Neural cell (in vitro differentiated cells): Measurements from ENCODE around the gene ERBB4. TPM values are rescaled to one million over a fixed set of nuclear protein-coding genes. Genes with fewer than 3 reads are reported as not detected.

Source experiments
- H2AFZ ChIP-seq: fragments of 200-600, 300-800 bp; sonication (generic), shearing (Covaris generic); 2 replicates; pipeline ENCODE4 v1.6.0; 2014; ENCODE audit warnings: low read depth, mild to moderate bottlenecking, antibody characterized with exemption, low read length, moderate library complexity
- H3F3A ChIP-seq: fragments of 200-600 bp; shearing (Covaris generic); 2 replicates; pipeline ENCODE4 v1.6.1; 2016; ENCODE audit warnings: mild to moderate bottlenecking, moderate library complexity, mixed read lengths, antibody characterized with exemption, low read length; ENCODE audit not compliant: insufficient read depth, poor library complexity, severe bottlenecking
- H3K27ac ChIP-seq: fragments of 200-600, 300-800 bp; sonication (generic), shearing (Covaris generic); 2 replicates; pipeline ENCODE4 v1.5.1; 2014; ENCODE audit warnings: mild to moderate bottlenecking, low read length, moderate library complexity
- H3K27me3 ChIP-seq: fragments of 300-800, 200-600 bp; sonication (generic), shearing (Covaris generic); 2 replicates; pipeline ENCODE4 v1.6.0; 2014; ENCODE audit warnings: mild to moderate bottlenecking, low read depth, low read length, moderate library complexity; ENCODE audit not compliant: insufficient read depth
- H3K36me3 ChIP-seq: fragments of 300-800, 200-600 bp; sonication (generic), shearing (Covaris generic); 2 replicates; pipeline ENCODE4 v1.5.1; 2014; ENCODE audit warnings: mild to moderate bottlenecking, antibody characterized with exemption, low read length, moderate library complexity; ENCODE audit not compliant: insufficient read depth
- H3K4me2 ChIP-seq: fragments of 300-800, 200-600 bp; sonication (generic), shearing (Covaris generic); 2 replicates; pipeline ENCODE4 v1.6.0; 2014; ENCODE audit warnings: mild to moderate bottlenecking, low read length
- H3K4me3 ChIP-seq: fragments of 300-800, 200-600 bp; sonication (generic), shearing (Covaris generic); 2 replicates; pipeline ENCODE4 v1.5.1; 2014; ENCODE audit warnings: mild to moderate bottlenecking, low read length, moderate library complexity
- H3K79me2 ChIP-seq: fragments of 200-600 bp; shearing (Covaris generic); replicated peaks from 2 replicates; pipeline ENCODE4 v1.6.0; 2014; ENCODE audit warnings: mild to moderate bottlenecking, low read length, moderate library complexity; ENCODE audit not compliant: insufficient read depth
- H3K9ac ChIP-seq: fragments of 300-800, 200-600 bp; sonication (generic), shearing (Covaris generic); 2 replicates; pipeline ENCODE4 v1.6.1; 2016; ENCODE audit warnings: mild to moderate bottlenecking, low read length, mixed read lengths
- H3K9me2 ChIP-seq: fragments of 200-600 bp; shearing (Covaris generic); 2 replicates; pipeline ENCODE4 v1.6.1; 2016; ENCODE audit warnings: mild to moderate bottlenecking, low read length, mixed read lengths; ENCODE audit not compliant: insufficient read depth
- H3K9me3 ChIP-seq: fragments of 200-600, 300-800 bp; sonication (generic), shearing (Covaris generic); 2 replicates; pipeline ENCODE4 v1.6.1; 2016; ENCODE audit warnings: mild to moderate bottlenecking, mixed run types, low read length, moderate library complexity, mixed read lengths
- H4K20me1 ChIP-seq: fragments of 200-600 bp; shearing (Covaris generic); 2 replicates; pipeline ENCODE4 v1.6.1; 2016; ENCODE audit warnings: mild to moderate bottlenecking, mixed run types; ENCODE audit not compliant: insufficient read depth
- EP300 ChIP-seq: fragments of 450-650 bp; conservative IDR thresholded peaks from 2 replicates; pipeline ENCODE4 v1.6.1; 2014; ENCODE audit warnings: antibody characterized with exemption, mild to moderate bottlenecking, moderate library complexity; ENCODE audit not compliant: poor library complexity, severe bottlenecking
- EZH2 ChIP-seq: fragments of 200-600, 300-800 bp; shearing (Covaris generic), sonication (generic); IDR thresholded peaks from 2 replicates; pipeline ENCODE4 v1.6.1; 2014; ENCODE audit warnings: antibody characterized with exemption, low read length, borderline replicate concordance, mild to moderate bottlenecking; ENCODE audit not compliant: insufficient read depth, poor library complexity, severe bottlenecking
- MXI1 ChIP-seq: fragments of 450-650 bp; conservative IDR thresholded peaks from 2 replicates; pipeline ENCODE4 v1.6.1; 2014; ENCODE audit warnings: antibody characterized with exemption, mild to moderate bottlenecking; ENCODE audit not compliant: poor library complexity, severe bottlenecking
- POLR2AphosphoS5 ChIP-seq: IDR thresholded peaks from 2 replicates; pipeline ENCODE4 v1.6.1; 2012
- RAD21 ChIP-seq: fragments of 450-650 bp; conservative IDR thresholded peaks from 2 replicates; pipeline ENCODE4 v1.6.1; 2014; ENCODE audit warnings: antibody characterized with exemption, mild to moderate bottlenecking, moderate library complexity
- SMC3 ChIP-seq: fragments of 450-650 bp; conservative IDR thresholded peaks from 2 replicates; pipeline ENCODE4 v1.6.1; 2014; ENCODE audit warnings: antibody characterized with exemption, mild to moderate bottlenecking, moderate library complexity; ENCODE audit not compliant: poor library complexity
- TAF1 ChIP-seq: IDR thresholded peaks from 2 replicates; pipeline ENCODE4 v1.6.1; 2012; ENCODE audit warnings: low read depth
- polyA plus RNA-seq: library from polyadenylated mRNA; depleted of rRNA; stranded (reverse); fragments of >200 nt; gene quantifications from 2 replicates; pipeline ENCODE4 v1.2.3, GENCODE V29; 2014
- TF ChIP-seq, protein P1 (sequence below): IDR thresholded peaks from 2 replicates; pipeline ENCODE4 v1.6.1; 2012; ENCODE audit warnings: borderline replicate concordance
- TF ChIP-seq, protein P2 (sequence below): fragments of 450-650 bp; IDR thresholded peaks from 2 replicates; pipeline ENCODE4 v1.5.1; 2014; ENCODE audit warnings: antibody characterized with exemption, mild to moderate bottlenecking, moderate library complexity; ENCODE audit not compliant: poor library complexity, severe bottlenecking

The ERBB4 gene
- polyA plus RNA-seq, 1 donor from 2014 or later: 0.69 TPM

DNA sequence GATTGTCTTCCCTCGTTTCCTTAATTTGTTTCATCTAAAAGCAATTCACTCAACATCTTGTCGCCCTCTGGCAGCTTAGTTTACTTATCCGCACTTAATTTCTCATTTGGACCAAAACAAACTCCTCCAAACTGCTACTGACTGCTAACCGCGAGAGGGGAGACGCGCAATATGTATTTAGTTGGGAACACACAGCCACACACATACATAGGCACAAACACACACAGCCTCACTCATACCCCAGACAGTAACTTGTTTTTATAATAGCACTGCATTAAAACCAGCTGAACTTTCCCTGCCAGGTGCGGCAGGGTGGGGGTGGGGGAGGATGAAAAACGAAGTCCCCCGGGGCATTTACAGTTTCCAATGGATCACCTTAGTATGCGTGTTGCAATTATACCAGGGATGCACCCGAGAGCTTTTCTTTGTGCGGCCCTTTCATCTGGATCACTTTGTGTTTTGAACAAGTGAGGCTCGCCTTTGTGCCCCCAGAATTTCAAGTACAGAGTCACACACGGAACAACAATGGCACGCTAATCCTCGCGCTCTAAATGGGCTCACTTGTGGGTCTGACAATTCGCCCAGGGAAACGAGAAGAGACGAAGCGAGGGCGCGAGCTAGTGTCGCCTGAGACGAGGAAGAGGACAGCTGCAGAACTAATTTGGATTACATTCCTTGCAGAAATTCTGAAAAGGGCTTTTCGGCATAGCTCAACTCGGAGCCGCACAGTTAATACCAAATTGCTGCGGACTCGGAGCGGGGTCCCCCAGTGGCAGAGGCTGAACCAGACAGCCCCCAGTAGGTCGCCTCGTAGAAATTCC lies 2.4 kb downstream of the ERBB4 start:
- peak overlapping the region; percentile 66 for H3K4me3 ChIP-seq
- peak; percentile 28 for TF ChIP-seq POLR2AphosphoS5
- TF ChIP-seq, protein P1, sequence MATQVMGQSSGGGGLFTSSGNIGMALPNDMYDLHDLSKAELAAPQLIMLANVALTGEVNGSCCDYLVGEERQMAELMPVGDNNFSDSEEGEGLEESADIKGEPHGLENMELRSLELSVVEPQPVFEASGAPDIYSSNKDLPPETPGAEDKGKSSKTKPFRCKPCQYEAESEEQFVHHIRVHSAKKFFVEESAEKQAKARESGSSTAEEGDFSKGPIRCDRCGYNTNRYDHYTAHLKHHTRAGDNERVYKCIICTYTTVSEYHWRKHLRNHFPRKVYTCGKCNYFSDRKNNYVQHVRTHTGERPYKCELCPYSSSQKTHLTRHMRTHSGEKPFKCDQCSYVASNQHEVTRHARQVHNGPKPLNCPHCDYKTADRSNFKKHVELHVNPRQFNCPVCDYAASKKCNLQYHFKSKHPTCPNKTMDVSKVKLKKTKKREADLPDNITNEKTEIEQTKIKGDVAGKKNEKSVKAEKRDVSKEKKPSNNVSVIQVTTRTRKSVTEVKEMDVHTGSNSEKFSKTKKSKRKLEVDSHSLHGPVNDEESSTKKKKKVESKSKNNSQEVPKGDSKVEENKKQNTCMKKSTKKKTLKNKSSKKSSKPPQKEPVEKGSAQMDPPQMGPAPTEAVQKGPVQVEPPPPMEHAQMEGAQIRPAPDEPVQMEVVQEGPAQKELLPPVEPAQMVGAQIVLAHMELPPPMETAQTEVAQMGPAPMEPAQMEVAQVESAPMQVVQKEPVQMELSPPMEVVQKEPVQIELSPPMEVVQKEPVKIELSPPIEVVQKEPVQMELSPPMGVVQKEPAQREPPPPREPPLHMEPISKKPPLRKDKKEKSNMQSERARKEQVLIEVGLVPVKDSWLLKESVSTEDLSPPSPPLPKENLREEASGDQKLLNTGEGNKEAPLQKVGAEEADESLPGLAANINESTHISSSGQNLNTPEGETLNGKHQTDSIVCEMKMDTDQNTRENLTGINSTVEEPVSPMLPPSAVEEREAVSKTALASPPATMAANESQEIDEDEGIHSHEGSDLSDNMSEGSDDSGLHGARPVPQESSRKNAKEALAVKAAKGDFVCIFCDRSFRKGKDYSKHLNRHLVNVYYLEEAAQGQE: no peak
- TF ChIP-seq EZH2: no peak
- no peak for TF ChIP-seq TAF1
- TF ChIP-seq, protein P2, sequence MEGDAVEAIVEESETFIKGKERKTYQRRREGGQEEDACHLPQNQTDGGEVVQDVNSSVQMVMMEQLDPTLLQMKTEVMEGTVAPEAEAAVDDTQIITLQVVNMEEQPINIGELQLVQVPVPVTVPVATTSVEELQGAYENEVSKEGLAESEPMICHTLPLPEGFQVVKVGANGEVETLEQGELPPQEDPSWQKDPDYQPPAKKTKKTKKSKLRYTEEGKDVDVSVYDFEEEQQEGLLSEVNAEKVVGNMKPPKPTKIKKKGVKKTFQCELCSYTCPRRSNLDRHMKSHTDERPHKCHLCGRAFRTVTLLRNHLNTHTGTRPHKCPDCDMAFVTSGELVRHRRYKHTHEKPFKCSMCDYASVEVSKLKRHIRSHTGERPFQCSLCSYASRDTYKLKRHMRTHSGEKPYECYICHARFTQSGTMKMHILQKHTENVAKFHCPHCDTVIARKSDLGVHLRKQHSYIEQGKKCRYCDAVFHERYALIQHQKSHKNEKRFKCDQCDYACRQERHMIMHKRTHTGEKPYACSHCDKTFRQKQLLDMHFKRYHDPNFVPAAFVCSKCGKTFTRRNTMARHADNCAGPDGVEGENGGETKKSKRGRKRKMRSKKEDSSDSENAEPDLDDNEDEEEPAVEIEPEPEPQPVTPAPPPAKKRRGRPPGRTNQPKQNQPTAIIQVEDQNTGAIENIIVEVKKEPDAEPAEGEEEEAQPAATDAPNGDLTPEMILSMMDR: peak; percentile 18
- TF ChIP-seq RAD21: no peak
- TF ChIP-seq SMC3: no peak
- no peak for TF ChIP-seq MXI1
- no peak for TF ChIP-seq EP300
- H2AFZ ChIP-seq: no peak overlapping the region
- H3K9me3 ChIP-seq: no peaks in the 10 kb centered on the region
- H3K27me3 ChIP-seq: peaks cover 77% of the 10 kb centered on the region
- H3K79me2 ChIP-seq: no peaks in the 10 kb centered on the region
- H3K9me2 ChIP-seq: no peaks in the 10 kb centered on the region
- H3K4me2 ChIP-seq: peak overlapping the region; percentile 57
- no peaks in the 10 kb centered on the region for H3F3A ChIP-seq
- no peak overlapping the region for H3K27ac ChIP-seq
- no peaks in the 10 kb centered on the region for H4K20me1 ChIP-seq
- H3K9ac ChIP-seq: no peak overlapping the region
- H3K36me3 ChIP-seq: no peaks in the 10 kb centered on the region

DNA sequence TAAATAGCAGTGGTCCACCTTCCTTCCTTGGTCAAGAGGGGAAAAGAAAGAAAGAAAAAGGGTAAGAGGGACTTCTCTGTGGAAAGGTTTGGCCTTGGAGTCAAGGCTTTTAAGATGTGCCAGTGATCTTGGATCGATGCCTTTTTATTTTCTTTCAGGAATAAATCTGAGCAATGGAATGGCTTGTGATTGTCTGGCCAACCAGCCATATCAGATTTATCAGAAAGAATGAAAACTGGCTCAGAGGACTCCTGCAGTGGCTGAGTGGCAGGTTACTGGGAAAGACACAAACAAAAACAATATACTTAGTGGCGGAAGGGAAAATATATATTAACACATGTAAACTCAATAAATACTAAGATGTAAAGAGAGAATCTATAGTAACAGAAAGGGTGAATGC lies 4.3 kb downstream of the ERBB4 start:
- Histone ChIP-seq H3K4me2 (no peak overlapping the region), H3K9me3 (no peaks in the 10 kb centered on the region), H3K36me3 (no peaks in the 10 kb centered on the region), H3K79me2 (no peaks in the 10 kb centered on the region), H3K4me3 (no peak overlapping the region), H4K20me1 (no peaks in the 10 kb centered on the region), H3K9me2 (no peaks in the 10 kb centered on the region), H3K27ac (no peak overlapping the region), H3K27me3 (peaks cover 59% of the 10 kb centered on the region), H3F3A (no peaks in the 10 kb centered on the region), H2AFZ (no peak overlapping the region), H3K9ac (no peak overlapping the region)
- TF ChIP-seq, protein P1: no peak
- TF ChIP-seq SMC3 (no peak), EZH2 (no peak), MXI1 (no peak)
- TF ChIP-seq, protein P2: no peak
